ENCODE data around the gene TFCP2L1. TPM values are rescaled to one million over a fixed set of nuclear protein-coding genes. Genes with fewer than 3 reads are reported as not detected.
A peak's percentile ranks its signal among the peaks of the same experiment; 100 is the strongest.

TFCP2L1 gene
- total and polyA plus RNA-seq, 11 donors = 0.04 to 1.5 (median 0.17) TPM; not detected in 1

- intact Hi-C loops (cut with DNase I) = no loop called here
- H3K36me3 ChIP-seq = no peaks in the 10 kb centered on the region
- no peak for DNase-seq
- peaks cover 0 to 15% (median 0%) of the 10 kb centered on the region in 12 donors for H3K4me1 ChIP-seq
- H3K4me3 ChIP-seq = no peak overlapping the region
- H3K27ac ChIP-seq = no peak overlapping the region
- no peaks in the 10 kb centered on the region for H3K9me3 ChIP-seq
- ATAC-seq = peak in 1 of 4 donors; percentile 17
- no peak for TF ChIP-seq POLR2A (IDR thresholded peaks at IDR 0.05)
- TF ChIP-seq, protein P1, sequence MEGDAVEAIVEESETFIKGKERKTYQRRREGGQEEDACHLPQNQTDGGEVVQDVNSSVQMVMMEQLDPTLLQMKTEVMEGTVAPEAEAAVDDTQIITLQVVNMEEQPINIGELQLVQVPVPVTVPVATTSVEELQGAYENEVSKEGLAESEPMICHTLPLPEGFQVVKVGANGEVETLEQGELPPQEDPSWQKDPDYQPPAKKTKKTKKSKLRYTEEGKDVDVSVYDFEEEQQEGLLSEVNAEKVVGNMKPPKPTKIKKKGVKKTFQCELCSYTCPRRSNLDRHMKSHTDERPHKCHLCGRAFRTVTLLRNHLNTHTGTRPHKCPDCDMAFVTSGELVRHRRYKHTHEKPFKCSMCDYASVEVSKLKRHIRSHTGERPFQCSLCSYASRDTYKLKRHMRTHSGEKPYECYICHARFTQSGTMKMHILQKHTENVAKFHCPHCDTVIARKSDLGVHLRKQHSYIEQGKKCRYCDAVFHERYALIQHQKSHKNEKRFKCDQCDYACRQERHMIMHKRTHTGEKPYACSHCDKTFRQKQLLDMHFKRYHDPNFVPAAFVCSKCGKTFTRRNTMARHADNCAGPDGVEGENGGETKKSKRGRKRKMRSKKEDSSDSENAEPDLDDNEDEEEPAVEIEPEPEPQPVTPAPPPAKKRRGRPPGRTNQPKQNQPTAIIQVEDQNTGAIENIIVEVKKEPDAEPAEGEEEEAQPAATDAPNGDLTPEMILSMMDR (IDR thresholded peaks at IDR 0.05) = no peak
- no peaks in the 10 kb centered on the region for H3K27me3 ChIP-seq
- 57 to 70% (median 60%) methylated on average over 2 to 7 of the region's 7 CpGs for WGBS, 4 donors
These were observed 95.2 kb downstream of the TFCP2L1 start for GRCh38 chr2:121189661-121190381.

DNA sequence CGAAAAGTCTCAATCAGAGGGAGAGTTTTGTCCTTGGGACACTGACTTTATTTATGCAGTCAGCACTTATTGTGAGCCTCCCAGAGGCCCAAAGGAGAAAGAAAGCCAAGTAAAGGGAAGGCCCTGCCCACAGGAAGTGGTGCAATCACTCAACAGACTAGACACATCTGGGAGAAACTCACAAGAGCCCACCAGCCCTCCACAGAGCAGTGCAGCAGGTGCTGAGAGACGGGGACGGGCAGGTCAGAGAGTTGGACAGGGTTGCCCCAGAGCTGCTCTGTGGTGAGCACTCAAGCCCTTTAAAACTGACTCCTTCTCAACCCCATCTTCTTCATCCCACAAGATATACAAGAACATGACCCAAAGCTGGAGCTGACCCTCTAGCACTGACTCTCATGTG lies 96.0 kb downstream of the TFCP2L1 start:
- intact Hi-C loops (cut with DNase I) = no loop called here

DNA sequence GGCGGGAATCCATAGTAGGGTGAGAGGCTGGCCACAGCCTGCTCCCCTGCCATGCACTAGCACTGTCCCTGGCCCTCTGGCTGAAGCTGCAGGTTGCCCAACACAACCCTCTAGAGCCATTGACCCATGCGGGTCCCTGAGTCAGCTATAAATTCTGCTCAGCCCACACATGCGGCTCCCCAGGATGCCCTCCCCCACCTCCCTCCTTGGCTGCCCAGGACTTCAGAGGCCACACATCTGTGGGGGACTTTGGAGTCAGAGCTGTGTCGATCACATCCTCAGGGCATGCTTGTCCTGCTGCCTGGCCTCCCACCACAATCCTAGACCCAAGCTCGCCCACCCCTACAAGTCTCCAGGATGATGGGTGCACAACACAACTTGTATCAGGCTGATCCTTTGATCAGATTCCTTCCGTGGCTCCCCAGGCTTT lies 97.0 kb downstream of the TFCP2L1 start:
- Histone ChIP-seq H3K36me3 (no peaks in the 10 kb centered on the region), H3K27me3 (no peaks in the 10 kb centered on the region), H3K4me1 (peaks cover 0 to 15% (median 0%) of the 10 kb centered on the region in 12 donors), H3K27ac (no peak overlapping the region), H3K4me3 (no peak overlapping the region), H3K9me3 (no peaks in the 10 kb centered on the region)
- ATAC-seq = no peak
- 64 to 75% (median 68%) methylated on average over 6 of the region's 6 CpGs for WGBS, 4 donors
- DNase-seq = no peak
- TF ChIP-seq, protein P1 (IDR thresholded peaks at IDR 0.05) = no peak
- TF ChIP-seq POLR2A (IDR thresholded peaks at IDR 0.05) = no peak
- intact Hi-C loops (cut with DNase I) = no loop called here

More for the DNA sequence above, 96.0 kb downstream of the TFCP2L1 start:
- peak in 2 of 4 donors; percentile 44 to 49 for ATAC-seq
- Histone ChIP-seq H3K9me3 (no peaks in the 10 kb centered on the region), H3K27me3 (no peaks in the 10 kb centered on the region), H3K27ac (no peak overlapping the region), H3K36me3 (no peaks in the 10 kb centered on the region), H3K4me1 (peaks cover 0 to 15% (median 0%) of the 10 kb centered on the region in 12 donors), H3K4me3 (no peak overlapping the region)
- TF ChIP-seq, protein P1 (IDR thresholded peaks at IDR 0.05) = no peak
- TF ChIP-seq POLR2A (IDR thresholded peaks at IDR 0.05) = no peak
- 68 to 88% (median 78%) methylated on average over 3 of the region's 3 CpGs for WGBS, 4 donors
- DNase-seq = no peak

- 89 to 91% (median 90%) methylated on average over 15 to 19 of the region's 19 CpGs for WGBS, 4 donors
- H3K27me3 ChIP-seq = no peaks in the 10 kb centered on the region
These were observed 97.5 kb downstream of the TFCP2L1 start for GRCh38 chr2:121187351-121187981.

More at GRCh38 chr2:121187351-121187981, 97.5 kb downstream of the TFCP2L1 start:
- no peak for ATAC-seq
- intact Hi-C loops (cut with DNase I) = no loop called here
- DNase-seq = no peak
- Histone ChIP-seq H3K36me3 (no peaks in the 10 kb centered on the region), H3K9me3 (no peaks in the 10 kb centered on the region), H3K4me3 (no peak overlapping the region), H3K4me1 (peaks cover 0 to 15% (median 0%) of the 10 kb centered on the region in 12 donors), H3K27ac (no peak overlapping the region)
- no peak for TF ChIP-seq POLR2A (IDR thresholded peaks at IDR 0.05)
- TF ChIP-seq, protein P1 (IDR thresholded peaks at IDR 0.05) = no peak
